Activated CD4-positive, alpha-beta T cell treated with anti-CD3 and anti-CD28 coated beads, Interleukin-2, Interleukin-4, amounts not matched to agents 100 ng/mL and 50 ng/mL, durations not matched to agents 16 hours and 8 hours (primary cell): ENCODE measurements around the gene EP400.

ENCODE experiments used
- DNase-seq: peaks from one replicate; pipeline ENCODE4 v3.0.0-alpha.2; 2020; ENCODE audit warnings: low spot score

Gene EP400

DNA sequence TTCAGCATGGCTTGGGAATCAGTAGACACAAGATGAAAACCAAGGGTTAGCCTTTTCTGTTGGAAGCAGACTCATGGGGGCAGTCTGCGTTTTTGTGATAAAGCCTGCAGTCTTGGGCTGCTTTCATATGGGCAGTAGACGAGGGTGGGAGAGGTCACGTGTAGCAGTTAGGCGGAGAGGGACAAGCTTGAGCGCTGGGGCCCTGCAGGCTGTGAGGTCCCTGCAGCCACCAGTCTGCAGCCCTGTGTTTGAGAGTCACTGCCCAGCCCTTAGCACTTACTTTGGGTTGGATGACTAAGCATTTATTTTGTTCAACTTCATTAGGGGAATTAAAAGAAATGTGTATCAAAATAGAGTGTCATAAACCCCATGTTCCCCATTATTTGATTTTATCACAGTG lies 37.2 kb downstream of the EP400 start:
- DNase-seq, result no peak

DNA sequence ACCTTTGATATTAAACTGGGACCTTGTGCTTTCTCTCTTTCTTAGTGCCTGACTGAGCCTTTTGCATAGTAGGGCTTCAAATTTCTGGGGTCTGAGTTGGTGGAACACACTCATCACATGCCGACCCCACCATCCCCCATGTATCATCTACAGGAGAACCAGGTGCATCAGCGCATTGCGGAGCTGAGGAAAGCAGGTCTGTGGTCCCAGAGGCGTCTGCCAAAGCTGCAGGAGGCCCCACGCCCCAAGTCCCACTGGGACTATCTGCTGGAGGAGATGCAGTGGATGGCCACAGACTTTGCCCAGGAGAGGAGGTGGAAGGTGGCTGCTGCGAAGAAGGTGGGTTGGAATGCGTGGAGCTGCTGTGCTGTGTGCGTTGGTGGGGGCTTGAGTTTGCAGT lies 37.8 kb downstream of the EP400 start:
- no peak for DNase-seq

DNA sequence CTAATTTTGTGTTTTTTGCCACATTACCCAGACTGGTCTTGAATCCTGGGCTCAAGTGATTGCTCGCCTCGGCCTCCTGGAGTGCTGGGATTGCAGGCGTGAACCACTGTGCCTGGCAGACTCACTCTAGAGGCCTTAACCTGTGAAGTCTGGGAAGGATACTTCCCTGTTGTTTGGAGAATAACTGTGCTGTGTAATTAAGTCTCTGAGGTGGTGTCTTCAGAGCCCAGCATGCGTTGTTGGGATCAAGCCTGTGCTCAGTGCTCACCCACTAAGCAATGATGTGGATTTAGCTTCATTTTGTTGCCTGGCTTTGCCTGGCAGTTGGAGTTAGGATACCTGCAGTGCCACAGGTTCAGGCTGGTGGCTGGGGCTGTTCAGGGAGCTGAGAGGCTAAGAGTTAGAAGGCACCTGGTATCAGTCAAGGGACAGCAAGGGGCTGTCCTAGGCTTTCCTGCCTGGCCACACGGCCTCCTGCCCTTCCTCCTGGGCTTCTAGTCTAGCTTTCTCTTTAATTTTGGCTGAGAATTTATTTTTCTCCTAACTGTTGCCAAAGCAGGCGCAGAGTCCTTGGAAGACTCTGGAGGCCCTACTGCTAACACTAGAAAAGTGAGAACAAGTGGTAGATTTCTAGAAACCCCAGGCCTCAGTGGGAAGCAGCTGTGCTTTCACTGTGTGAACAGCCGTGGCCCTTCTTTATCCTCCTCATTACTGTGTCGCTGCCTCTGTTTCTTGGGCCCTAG lies 38.5 kb downstream of the EP400 start:
- DNase-seq, result no peak

DNA sequence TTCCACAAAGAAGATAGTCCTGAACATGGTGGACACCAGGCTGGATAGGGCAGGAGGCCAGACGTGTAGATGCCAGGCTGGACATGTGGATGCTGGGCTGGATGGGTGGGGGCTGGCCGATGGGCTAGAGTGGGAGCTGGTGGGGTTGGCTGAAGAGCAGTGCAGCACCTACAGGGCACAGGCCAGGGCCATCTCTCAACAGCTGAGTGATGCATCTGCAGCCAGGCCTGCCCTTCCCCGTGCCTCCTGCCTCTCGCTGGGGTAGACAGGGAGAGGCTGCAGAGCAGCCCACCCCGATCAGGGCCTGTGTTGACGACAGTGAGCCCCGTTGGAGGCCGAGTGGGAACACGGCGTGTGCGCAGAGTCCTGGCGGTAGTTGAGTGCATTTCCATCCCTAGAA lies 39.3 kb downstream of the EP400 start:
- DNase-seq, result no peak

DNA sequence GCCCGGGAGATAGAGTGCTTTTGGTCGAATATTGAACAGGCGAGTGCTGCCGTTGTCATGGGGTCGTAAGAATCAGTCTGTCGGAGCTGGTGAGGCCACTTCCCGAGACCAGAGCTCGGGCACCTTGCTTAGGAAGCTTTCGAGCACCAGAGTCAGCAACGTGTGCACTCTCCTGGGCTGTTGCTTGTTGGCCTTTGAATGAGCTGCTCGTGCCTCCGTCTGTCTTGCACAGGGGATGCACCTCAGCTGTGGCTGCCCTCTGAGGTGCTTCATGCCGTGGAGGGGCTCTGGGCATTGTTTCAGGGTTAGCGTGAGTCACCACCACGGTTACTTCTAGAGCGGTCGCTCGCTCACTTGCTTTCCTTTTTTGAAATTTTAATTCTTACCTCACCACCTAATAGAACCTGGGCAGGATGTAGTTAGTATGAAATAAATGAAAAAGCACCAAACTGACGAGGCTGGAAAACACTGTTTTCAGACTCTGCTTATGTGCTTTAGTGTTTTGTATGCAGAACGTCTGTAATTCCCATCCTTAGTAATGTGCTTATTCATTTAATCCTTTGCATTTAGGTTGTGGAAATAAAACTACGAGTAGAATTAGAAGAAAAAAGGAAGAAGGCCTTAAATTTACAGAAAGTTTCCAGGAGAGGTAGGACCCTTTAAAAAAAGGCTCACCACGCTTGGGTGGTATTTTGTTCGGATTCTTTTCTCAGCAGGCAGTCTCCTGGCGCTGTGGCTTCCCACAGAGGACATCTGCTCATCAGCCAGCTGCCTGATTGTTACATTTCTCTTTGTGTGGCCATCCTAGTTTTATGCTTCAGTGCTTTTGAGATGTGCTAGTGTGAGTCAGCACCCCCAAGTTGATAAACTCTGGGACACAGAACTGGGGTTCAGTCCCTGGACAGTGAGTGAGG lies 40.6 kb downstream of the EP400 start:
- DNase-seq, result no peak

DNA sequence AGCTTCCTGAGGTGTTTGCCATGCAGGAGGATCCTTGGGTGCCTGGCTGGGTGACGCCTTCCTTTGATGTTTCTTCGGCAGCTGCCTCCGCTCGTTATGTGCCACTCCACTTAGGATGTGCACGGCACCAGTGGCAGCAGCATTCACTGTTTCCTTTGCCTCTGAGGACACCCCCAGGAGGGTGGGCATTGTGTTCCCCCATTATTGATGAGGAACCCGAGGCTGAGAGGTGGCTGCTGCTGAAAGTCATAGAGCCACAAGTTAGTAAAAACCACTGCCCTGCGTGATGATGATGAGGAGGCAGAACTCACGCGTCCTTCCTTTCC lies 41.2 kb downstream of the EP400 start:
- no peak for DNase-seq

DNA sequence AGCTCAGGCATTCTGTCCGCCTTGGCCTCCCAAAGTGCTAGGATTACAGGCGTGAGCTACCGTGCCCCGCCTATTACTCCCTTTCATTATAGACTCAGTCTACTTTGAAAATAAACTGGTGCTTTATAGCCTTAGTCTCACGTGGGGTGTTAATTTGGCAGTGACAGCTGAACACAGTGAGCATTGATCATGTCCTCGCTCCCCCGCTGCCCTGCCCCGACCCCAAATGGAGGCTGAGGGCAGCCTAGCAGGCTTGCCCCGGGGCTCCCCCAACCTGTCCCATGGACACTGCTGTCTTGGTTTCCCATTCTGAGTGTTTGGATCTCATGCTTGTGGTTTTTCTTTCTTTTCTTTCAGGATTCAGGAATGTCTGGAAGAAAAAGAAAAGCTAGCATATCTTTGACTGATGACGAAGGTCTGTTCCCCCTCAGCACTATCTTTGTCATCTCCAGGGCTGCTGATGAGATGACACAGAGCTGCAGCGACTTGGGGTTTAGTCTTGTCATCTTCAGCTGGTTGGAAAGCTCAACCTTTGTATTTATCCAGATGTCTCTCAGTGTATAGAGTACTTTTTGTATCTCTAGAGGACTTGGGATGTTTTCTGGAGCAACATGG lies 42.2 kb downstream of the EP400 start:
- no peak for DNase-seq

DNA sequence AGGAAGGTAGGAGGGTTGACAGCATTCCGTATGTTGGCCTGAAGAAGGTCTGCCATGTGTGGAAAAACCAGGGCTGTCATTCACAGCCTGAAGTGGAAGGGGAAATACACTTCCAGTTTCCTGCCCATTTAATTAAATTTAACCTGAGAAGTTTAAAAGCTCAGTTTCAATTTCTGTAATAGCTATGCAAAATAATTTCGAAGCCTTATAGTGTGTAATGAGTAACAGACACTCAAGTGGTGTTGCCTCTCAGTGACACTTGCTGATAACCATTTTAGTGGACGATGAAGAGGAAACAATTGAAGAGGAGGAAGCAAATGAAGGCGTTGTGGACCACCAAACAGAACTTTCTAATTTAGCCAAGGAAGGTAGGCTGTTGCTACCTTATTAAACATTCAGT lies 44.8 kb downstream of the EP400 start:
- DNase-seq, result no peak

DNA sequence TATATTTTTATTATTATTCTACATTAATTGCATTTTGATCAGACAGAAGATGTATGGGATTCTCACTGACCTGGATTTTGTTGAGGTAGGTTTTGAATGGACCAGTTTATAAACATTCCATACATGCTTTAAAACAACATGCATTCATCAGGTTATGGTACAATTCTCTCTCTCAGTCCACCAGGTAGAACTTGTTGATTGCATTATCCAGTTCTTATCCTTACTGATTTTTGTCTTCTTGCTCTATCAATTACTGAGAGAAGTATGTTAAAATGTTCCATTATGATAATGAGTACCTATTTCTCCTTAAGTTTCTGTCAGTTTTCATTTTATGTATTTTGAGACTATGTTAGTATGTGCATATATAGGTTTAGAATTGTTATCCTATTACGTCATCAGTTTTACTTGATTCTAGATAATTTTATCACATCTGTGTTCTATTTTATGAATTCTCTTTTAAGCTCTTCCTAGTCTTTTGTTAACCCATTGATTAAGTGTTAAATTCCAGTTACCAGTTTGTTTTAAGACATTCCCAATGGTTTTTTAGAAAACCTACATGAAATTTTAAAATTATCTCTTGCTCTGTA lies 50.6 kb downstream of the EP400 start:
- no peak for DNase-seq

DNA sequence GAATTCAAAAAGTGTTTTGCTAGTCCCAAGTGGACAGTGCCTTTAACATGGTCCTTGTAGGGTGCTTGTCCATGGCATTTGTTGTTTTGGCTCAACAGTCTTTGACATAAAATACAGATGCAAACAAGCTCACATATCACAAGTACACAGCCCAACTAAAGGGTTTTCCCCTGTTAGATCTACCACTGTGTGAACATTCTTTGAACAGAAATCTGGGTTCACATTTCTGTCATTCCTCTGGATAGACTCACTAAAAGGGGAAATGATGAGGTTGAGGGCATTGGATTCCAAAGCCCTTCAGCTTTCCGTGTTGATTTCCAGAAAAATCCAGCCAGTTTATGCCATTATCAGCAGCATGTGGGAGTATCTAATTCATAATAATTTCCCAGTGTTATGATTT lies 54.1 kb downstream of the EP400 start:
- DNase-seq, result no peak

DNA sequence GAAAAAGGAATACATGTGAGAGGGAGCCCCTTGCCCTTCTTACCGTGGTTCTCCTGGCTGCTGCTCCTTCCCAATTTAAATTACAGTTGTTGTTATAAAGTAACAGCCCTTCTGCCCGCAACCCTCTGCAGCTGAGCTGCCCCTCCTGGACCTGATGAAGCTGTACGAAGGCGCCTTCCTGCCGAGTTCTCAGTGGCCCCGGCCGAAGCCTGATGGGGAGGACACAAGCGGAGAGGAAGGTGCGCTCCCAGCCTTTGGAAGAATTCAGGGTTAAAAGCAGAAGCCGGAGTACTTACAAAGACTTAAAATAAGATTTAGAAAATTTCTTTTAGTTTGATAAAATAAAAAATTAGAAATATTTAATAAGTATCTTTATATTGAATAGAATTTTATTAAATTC lies 55.2 kb downstream of the EP400 start:
- DNase-seq, result no peak

DNA sequence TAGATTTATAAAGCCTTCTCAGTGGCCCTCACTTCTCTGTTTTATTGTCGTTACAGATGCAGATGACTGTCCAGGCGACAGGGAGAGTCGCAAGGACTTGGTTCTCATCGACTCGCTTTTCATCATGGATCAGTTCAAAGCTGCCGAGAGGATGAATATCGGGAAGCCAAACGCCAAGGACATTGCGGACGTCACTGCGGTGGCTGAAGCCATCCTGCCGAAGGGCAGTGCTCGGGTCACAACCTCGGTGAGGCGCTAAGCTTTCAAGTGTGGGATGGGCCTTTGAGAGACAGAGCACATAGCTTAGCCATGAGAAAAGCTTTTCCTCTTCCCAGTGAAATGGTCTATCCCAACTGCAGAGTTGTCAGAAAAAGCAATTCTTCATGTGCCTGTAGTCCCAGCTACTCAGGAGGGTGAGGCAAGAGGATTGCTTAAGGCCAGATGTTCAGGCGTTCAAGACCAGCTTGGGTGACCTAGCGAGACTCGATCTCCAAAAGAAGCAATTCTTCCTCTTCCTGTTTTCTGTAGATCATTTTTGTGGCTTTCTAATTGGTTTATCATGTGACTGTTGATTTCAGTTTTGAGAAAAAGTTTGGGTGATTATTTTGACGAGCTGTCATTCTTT lies 56.4 kb downstream of the EP400 start:
- DNase-seq, result no peak

DNA sequence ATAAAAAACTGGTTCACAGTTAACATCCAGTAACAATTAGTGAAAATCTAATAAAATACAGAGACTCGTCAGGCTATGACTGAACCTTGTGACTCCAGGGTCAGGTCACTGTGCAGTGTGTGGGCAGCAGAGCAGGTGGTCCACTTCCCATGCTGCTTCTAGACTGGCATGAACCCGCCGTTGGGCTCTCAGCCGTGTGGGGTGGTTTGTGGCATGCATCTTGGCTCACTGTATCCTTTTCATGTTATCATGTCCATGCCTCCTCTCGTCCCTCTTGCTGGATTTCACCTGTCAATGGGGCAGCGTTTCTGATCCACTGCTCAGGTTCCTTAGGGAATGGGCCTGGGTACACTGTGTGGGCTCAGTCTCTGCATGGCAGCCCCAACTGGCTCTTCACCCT lies 57.3 kb downstream of the EP400 start:
- DNase-seq, result no peak

DNA sequence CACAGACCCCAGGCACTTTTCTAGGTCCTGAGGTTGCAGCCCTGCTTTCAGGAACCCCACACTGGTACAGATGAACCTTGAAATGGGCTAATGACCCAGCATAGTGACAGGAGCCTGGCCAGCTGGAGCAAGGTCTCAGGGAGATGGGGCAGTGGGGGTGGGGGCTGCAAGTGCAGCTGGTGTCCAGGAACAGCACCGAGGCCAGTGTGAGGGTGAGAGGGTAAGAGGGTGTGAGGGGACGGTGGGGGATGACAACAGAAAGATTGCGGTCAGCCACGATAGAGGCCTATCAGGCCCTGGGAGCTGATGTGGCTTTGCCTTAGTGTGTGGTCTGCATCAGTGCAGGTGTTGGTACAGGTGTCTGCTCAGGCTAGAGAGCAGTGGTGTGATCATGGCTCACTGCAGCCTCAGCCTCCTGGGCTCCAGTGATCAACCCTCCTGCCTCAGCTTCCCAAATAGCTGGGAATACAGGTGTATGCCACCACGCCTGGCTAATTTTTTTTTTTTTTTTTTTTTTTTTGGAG lies 59.7 kb downstream of the EP400 start:
- no peak for DNase-seq

DNA sequence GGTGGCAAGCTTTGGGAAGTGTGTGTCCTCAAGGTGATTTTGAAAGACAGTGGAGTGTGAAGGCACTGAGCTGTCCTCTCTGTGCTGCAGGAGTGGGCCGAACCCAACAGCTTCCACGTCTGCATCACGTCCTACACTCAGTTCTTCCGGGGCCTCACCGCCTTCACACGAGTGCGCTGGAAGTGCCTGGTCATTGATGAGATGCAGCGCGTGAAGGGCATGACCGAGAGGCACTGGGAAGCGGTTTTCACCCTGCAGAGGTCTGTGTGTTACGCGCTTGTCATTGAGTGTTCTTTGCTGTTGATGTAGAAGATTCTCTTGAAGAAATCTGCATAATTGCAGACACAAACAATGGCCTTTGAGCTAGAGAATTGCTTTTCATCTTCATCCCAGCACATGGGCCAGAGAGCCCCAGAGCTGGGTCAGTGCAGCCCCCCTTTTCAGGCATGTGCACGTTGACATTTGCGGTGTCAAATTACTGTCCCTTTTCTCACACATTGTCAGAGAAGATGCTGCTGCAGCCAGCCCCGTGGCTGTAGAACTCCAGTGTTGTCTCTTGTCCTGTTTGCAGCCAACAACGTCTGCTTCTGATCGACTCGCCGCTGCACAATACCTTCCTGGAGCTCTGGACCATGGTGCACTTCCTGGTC lies 63.3 kb downstream of the EP400 start:
- DNase-seq, result no peak

DNA sequence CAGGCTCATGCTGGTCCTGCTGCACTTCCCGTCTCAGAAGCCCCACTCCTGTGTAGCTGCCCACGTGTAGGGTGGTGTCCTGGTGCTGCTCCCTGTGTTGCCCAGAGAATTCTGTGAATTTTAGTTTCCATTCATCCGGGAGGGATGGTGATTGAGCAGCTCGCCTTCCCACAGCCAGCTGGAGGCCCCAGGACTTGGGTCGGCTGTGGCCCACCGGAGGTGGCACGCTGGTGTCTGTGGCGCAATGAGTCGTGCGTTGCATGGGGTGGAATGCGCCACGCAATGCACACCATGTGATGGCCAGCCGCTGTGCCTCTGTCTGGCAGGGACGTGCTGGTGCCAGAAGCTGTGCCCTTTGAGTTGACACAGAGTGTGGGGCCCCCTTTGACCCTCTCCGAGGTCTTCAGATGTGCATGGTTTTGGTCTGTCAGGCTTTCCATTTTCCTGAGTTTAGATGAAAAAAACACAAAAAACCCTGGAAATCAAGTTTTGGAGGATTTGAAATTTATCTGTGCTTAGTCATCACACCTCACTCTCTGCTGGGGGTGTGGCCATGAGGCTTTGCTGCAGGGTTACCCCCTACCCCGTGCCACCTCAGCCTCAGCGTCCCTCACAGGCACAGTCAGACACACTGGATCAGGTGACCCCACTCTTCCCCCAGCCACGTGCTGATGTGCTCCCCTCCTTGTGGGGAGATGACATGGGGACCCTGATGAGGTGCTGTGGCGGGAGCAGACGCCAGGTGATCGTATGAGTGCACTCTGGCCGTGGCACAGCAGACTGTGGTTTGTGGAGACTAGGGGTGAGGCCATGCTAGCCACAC lies 64.6 kb downstream of the EP400 start:
- DNase-seq, result no peak

DNA sequence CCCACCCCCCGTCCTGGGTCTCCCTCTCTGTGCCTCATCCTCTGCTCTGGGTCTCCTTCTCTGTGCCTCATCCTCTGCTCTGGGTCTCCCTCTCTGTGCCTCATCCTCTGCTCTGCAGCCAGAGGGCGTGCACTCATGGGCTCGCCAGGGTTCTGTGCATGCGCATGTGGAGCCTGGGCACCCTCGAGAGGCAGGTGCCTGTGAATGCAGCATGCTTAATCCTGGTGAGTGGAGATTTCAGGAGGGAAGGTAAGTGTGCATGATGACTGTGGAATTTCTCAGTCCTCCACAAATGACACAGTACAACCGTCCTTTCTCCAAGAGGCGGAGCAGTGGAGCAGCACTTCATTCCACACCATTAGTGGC lies 65.2 kb downstream of the EP400 start:
- no peak for DNase-seq

DNA sequence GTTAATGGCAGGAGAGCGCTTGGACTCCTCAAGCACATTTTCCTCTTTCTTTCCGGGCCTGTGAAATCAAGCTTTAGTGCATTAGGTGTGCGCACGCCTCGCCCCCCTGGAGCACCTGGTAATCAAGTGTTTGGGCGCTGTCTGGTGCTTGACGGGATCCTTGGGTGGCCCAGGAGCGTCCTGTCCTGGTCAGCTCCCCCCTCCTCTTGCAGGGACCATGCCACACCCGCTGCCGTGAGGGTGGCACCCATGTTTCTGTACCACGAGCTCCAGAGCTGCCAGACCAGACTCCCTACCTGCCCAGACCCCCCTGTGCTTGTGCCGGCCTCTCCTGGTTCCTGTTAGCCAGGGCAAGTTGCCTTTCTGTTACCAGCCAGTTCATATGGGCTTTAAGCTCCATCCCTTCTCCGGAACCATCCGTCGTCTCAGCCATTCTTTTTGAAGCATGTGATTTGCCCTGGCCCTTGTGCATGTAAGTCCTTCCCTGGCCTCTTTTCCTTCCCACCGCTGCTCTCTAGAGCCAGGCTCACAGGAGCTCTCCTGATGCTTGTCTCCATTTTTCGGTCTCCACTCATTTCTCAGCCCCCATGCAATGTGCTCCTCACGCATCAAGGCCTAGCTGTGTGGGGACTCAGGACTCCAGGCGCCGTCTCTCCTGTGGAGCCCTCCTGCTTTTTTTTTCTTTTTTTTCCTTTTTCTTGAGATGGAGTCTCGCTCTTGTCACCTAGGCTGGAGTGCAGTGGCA lies 66.1 kb downstream of the EP400 start:
- DNase-seq, result no peak

DNA sequence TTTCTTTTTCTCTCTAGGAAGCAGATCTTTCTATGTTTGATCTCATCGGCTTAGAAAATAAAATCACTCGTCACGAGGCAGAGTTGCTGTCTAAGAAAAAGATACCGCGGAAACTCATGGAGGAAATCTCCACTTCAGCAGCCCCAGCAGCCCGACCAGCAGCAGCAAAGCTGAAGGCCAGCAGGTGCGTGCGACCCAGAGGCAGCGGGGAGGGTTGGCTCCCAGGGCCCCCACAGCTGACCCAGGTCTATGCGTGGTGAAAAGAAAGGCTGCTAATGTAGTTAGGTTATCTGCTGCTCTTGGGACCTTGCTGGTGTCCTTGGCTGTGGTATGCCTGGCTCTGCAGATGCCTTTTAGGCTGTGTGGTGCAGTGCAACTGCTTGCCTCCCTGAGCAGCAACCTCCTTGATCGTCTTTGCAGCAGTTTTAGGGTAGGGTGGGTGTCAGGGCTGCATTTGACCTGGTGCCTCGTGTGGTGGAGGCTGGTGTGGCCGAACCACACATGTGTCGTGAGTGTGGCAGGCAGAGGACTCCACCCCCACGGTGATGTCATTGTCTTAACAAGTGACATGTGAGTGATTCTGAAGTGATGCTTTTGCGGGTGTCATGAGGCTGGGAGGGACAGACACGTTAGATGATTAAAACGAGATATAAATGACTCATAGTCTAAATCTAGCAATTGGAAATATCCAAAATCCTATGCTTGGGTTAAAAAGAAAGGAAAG lies 68.6 kb downstream of the EP400 start:
- no peak for DNase-seq
